Loucy (cell line): ENCODE measurements around the gene CNTRL.

Experiments used
- EZH2phosphoT487 ChIP-seq: fragments of 200-600 bp; IDR thresholded peaks from 2 replicates; pipeline ENCODE4 v1.6.1; 2018; ENCODE audit warnings: antibody characterized with exemption, mild to moderate bottlenecking, moderate library complexity, borderline replicate concordance
- TF ChIP-seq, protein P1 (sequence below): fragments of 200-600 bp; sonication (generic); conservative IDR thresholded peaks from 2 replicates; pipeline ENCODE4 v1.5.1; 2014; ENCODE audit warnings: mild to moderate bottlenecking, antibody characterized with exemption, low read length

DNA sequence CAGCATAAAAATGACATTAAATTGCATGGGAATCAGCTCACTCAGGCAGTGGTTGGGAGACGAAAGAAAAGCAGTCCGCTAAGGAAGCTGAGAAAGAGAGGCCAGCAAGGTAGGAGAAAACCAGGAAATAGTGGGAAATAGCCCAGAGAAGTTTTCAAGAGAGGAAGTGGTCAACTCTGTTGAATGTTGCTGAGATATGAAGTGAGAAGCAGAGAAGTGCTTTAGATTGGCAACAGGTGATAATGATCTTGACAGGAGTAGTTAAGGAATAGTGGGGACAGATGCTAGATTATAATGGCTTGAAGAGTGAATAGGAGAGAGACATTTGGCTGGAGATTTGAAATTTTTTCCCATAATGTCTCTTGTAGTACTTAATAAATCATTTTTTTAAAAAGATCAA is 30.8 kb downstream of the CNTRL start:
- no peak for TF ChIP-seq EZH2phosphoT487
- TF ChIP-seq, protein P1, sequence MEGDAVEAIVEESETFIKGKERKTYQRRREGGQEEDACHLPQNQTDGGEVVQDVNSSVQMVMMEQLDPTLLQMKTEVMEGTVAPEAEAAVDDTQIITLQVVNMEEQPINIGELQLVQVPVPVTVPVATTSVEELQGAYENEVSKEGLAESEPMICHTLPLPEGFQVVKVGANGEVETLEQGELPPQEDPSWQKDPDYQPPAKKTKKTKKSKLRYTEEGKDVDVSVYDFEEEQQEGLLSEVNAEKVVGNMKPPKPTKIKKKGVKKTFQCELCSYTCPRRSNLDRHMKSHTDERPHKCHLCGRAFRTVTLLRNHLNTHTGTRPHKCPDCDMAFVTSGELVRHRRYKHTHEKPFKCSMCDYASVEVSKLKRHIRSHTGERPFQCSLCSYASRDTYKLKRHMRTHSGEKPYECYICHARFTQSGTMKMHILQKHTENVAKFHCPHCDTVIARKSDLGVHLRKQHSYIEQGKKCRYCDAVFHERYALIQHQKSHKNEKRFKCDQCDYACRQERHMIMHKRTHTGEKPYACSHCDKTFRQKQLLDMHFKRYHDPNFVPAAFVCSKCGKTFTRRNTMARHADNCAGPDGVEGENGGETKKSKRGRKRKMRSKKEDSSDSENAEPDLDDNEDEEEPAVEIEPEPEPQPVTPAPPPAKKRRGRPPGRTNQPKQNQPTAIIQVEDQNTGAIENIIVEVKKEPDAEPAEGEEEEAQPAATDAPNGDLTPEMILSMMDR: no peak
